Smooth muscle cell (in vitro differentiated cells): Measurements from ENCODE around the gene MCL1. TPM values are rescaled to one million over a fixed set of nuclear protein-coding genes. Genes with fewer than 3 reads are reported as not detected.

ENCODE experiments used
- DNase-seq: peaks from one replicate; lab custom pipeline; 2025; ENCODE audit not compliant: unreplicated experiment; lab: John Stamatoyannopoulos, UW
- H2AFZ ChIP-seq: fragments of 200-600 bp; sonication (generic); 2 replicates; pipeline ENCODE4 v1.6.0; 2016; ENCODE audit warnings: antibody characterized with exemption, low read depth, mild to moderate bottlenecking
- H3F3A ChIP-seq: fragments of 200-600 bp; sonication (generic); 2 replicates; pipeline ENCODE4 v1.6.0; 2017; ENCODE audit warnings: antibody characterized with exemption, low read depth
- H3K27ac ChIP-seq: fragments of 200-600 bp; sonication (generic); 2 replicates; pipeline ENCODE4 v1.5.1; 2016; ENCODE audit warnings: low read depth, mild to moderate bottlenecking
- H3K27me3 ChIP-seq: fragments of 200-600 bp; sonication (generic); 2 replicates; pipeline ENCODE4 v1.6.1; 2016; ENCODE audit warnings: low read depth, mild to moderate bottlenecking
- H3K36me3 ChIP-seq: fragments of 200-600 bp; sonication (generic); 2 replicates; pipeline ENCODE4 v1.5.1; 2016; ENCODE audit warnings: low read depth
- H3K4me1 ChIP-seq: fragments of 200-600 bp; sonication (generic); 2 replicates; pipeline ENCODE4 v1.5.1; 2016; ENCODE audit warnings: low read depth
- H3K4me2 ChIP-seq: fragments of 200-600 bp; sonication (generic); 2 replicates; pipeline ENCODE4 v1.6.0; 2016; ENCODE audit warnings: mild to moderate bottlenecking
- H3K4me3 ChIP-seq: fragments of 200-600 bp; sonication (generic); 2 replicates; pipeline ENCODE4 v1.5.1; 2016; ENCODE audit warnings: mild to moderate bottlenecking
- H3K79me2 ChIP-seq: fragments of 200-600 bp; sonication (generic); 2 replicates; pipeline ENCODE4 v1.6.0; 2016; ENCODE audit warnings: low read depth, mild to moderate bottlenecking
- H3K9ac ChIP-seq: fragments of 200-600 bp; sonication (generic); 2 replicates; pipeline ENCODE4 v1.6.0; 2016; ENCODE audit warnings: low read depth
- H3K9me3 ChIP-seq: fragments of 200-600 bp; sonication (generic); replicated peaks from 2 replicates; pipeline ENCODE4 v1.5.1; 2016; ENCODE audit warnings: low read depth
- H4K20me1 ChIP-seq: fragments of 200-600 bp; sonication (generic); 2 replicates; pipeline ENCODE4 v1.6.0; 2016; ENCODE audit warnings: low read depth
- WGBS: methylation state at CpG from one replicate; pipeline ENCODE4 v1.1.7; 2016; ENCODE audit warnings: low lambda C conversion rate; 5-methylcytosine and 5-hydroxymethylcytosine counted together
- polyA plus RNA-seq: library from polyadenylated mRNA; unstranded; fragments of >200 nt; fragmentation: Nextera tagmentation; extraction: Ambion mirVana; gene quantifications from 2 replicates; pipeline ENCODE4 v1.2.1, GENCODE V29; 2016
- total RNA-seq: library from RNA; depleted of rRNA; stranded (reverse); fragments of >200 nt; gene quantifications from 2 replicates; pipeline ENCODE4 v1.2.3, GENCODE V29; 2014
- TF ChIP-seq, protein P1 (sequence below): fragments of 200-600 bp; sonication (generic); IDR thresholded peaks from 2 replicates; pipeline ENCODE4 v1.5.1; 2017; ENCODE audit warnings: borderline replicate concordance, mild to moderate bottlenecking, antibody characterized with exemption; ENCODE audit not compliant: insufficient read depth, poor library complexity, severe bottlenecking

The MCL1 gene
- total and polyA plus RNA-seq, 2 experiments from 2014 or later: 224 to 519 TPM

DNA sequence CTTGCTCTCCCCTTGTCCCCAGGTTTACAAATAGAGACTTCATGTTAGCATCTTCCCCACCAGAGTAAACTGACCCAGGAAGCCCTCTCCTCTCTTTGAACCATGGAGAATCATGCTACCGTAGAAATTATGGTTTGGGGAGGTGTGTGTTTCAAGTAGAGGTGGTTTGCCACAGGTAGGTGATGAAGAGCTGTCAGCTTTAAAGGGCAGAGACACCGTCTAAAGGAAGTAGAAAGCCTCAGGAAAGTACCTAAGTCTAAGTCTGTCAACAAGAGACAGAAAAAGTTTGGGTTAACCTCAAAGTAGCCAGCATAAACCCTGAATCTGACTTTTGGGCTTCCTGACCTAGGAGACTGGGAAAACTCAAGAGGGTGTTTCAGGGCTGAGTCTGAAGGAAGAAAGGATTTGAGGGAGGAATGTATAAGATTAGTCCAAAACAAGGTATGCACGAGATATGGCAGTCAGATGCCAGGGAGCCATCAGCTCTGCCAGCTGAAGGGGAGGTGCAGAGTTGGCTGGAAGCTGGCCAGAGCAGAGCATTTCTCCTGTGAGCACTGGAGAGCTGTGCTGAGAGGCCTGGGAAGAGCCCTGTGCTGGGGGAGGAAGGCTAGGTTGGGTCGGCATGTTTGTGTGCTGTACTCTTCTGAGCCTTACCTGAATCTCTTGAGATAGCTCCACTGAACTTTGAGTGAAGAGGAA is 15.9 kb downstream of the MCL1 start:
- TF ChIP-seq, protein P1, sequence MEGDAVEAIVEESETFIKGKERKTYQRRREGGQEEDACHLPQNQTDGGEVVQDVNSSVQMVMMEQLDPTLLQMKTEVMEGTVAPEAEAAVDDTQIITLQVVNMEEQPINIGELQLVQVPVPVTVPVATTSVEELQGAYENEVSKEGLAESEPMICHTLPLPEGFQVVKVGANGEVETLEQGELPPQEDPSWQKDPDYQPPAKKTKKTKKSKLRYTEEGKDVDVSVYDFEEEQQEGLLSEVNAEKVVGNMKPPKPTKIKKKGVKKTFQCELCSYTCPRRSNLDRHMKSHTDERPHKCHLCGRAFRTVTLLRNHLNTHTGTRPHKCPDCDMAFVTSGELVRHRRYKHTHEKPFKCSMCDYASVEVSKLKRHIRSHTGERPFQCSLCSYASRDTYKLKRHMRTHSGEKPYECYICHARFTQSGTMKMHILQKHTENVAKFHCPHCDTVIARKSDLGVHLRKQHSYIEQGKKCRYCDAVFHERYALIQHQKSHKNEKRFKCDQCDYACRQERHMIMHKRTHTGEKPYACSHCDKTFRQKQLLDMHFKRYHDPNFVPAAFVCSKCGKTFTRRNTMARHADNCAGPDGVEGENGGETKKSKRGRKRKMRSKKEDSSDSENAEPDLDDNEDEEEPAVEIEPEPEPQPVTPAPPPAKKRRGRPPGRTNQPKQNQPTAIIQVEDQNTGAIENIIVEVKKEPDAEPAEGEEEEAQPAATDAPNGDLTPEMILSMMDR: no peak
- Histone ChIP-seq H3K27ac (peak overlapping the region; percentile 96), H3K4me2 (peak overlapping the region; percentile 84), H3K9me3 (no peaks in the 10 kb centered on the region), H3K36me3 (no peaks in the 10 kb centered on the region), H3K9ac (no peak overlapping the region), H3K4me1 (peaks cover 52% of the 10 kb centered on the region), H3K4me3 (no peak overlapping the region), H3K79me2 (peaks cover 46% of the 10 kb centered on the region), H3K27me3 (no peaks in the 10 kb centered on the region), H3F3A (peaks cover 46% of the 10 kb centered on the region), H2AFZ (no peak overlapping the region), H4K20me1 (peaks cover 29% of the 10 kb centered on the region)
- WGBS: 47% methylated on average over 4 of the region's 4 CpGs
- DNase-seq: no peak

DNA sequence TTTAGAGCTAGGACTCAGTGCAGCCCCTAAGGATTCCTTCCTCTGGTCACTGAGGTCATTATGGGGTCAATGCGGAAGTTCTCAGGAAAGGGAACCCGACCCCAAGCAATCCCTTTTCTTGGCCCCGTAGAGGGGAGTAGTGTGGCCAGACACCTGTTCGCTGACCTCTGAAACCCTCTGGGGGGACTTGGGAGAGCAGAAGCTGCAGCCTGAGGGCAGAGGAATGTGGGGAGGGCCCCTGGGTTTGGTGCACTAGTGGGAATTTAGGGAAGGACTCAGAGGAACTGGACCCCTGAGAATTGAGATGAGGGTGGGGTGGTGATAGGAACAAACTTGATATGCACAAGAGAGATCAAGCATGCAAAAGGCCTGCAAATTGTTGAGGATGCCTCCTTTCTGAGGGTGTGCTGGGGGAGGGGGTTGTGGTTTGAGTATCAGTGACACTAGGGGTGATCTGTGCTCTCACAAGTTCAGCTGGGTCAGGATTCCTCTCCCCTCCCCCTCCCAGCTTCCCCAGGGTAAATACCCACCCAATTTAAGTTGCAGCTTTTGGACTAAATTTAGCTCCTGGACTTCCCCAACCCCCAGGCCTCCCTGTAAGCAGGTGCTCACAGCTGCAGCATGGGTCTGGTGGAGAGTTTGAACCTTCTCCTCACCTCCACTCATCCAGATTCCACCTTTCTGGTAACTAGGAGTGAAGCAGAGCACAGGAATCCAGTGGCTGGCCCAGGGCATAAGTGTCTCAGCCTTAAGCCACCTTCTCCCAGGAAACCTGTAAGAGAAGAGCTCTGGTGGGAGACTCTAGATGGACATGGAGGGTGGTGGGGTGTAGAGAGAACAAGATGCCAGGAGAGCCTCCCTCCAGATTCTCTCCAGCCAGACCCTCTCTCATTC is 16.7 kb downstream of the MCL1 start:
- Histone ChIP-seq H3K4me3 (peak overlapping the region; percentile 60), H3K4me2 (peak overlapping the region; percentile 84), H3K27ac (peak overlapping the region; percentile 96), H4K20me1 (peaks cover 21% of the 10 kb centered on the region), H2AFZ (no peak overlapping the region), H3K27me3 (no peaks in the 10 kb centered on the region), H3K4me1 (peaks cover 44% of the 10 kb centered on the region), H3K9me3 (no peaks in the 10 kb centered on the region), H3K36me3 (no peaks in the 10 kb centered on the region), H3F3A (peaks cover 40% of the 10 kb centered on the region), H3K9ac (peak overlapping the region; percentile 94), H3K79me2 (peaks cover 46% of the 10 kb centered on the region)
- WGBS: 17% methylated on average over 4 of the region's 4 CpGs
- TF ChIP-seq, protein P1: no peak
- DNase-seq: no peak

DNA sequence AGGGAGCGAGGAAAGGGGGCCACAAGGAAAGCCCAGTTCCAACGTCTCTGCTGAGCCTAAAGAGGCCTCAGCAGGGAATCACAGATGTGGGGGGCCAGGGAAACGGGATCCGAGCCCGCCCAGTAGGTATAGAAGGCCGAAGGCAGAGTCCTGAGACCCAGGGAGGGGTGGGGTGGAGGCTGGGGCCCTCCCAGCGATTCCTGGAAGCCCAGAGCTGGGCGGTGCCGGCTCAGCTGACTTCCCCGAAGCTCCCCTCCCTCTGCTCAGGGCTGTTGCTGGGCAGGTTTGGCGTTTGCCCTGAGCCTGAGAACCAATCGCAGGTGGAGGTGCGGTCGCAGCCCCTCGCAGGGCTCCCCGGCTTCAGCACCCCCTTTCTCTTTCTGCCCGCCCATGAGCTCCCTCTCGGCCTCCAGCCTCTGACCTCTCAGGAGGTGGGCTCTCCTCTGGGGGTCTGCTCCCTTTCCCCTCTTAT is 17.4 kb downstream of the MCL1 start:
- WGBS: 3% methylated on average over 18 of the region's 18 CpGs
- H4K20me1 ChIP-seq: peaks cover 16% of the 10 kb centered on the region
- peaks cover 37% of the 10 kb centered on the region for H3K4me1 ChIP-seq
- H3K9me3 ChIP-seq: no peaks in the 10 kb centered on the region
- no peak overlapping the region for H2AFZ ChIP-seq
- TF ChIP-seq, protein P1: no peak
- peak overlapping the region; percentile 96 for H3K27ac ChIP-seq
- peak overlapping the region; percentile 60 for H3K4me3 ChIP-seq
- peak; percentile 77 for DNase-seq
- H3K27me3 ChIP-seq: no peaks in the 10 kb centered on the region
- peak overlapping the region; percentile 94 for H3K9ac ChIP-seq
- peaks cover 34% of the 10 kb centered on the region for H3F3A ChIP-seq
- H3K79me2 ChIP-seq: peaks cover 42% of the 10 kb centered on the region
- peak overlapping the region; percentile 84 for H3K4me2 ChIP-seq
- H3K36me3 ChIP-seq: no peaks in the 10 kb centered on the region
